GM03348 (cell line): ENCODE data around the gene SLC37A1.
A peak's percentile ranks its signal among the peaks of the same experiment; 100 is the strongest.

Experiments
- DNase-seq: peaks from one replicate; pipeline ENCODE4 v3.0.0; 2012; ENCODE audit warnings: low spot score

SLC37A1 gene

GRCh38 chr21:42479582-42479981, 34.1 kb upstream of the SLC37A1 start:
- no peak for DNase-seq

- DNase-seq: no peak
Measured at GRCh38 chr21:42480736-42481135, 32.9 kb upstream of the SLC37A1 start.

GRCh38 chr21:42481169-42481568, 32.5 kb upstream of the SLC37A1 start:
- DNase-seq: no peak

- DNase-seq: no peak
Measured at GRCh38 chr21:42484966-42485365, 28.7 kb upstream of the SLC37A1 start.

GRCh38 chr21:42486072-42486471, 27.6 kb upstream of the SLC37A1 start:
- no peak for DNase-seq

GRCh38 chr21:42486531-42486930, 27.1 kb upstream of the SLC37A1 start:
- DNase-seq: no peak

- DNase-seq: no peak
Measured at GRCh38 chr21:42489006-42489563, 24.6 kb upstream of the SLC37A1 start.

- no peak for DNase-seq
Measured at GRCh38 chr21:42489991-42490390, 23.7 kb upstream of the SLC37A1 start.

- no peak for DNase-seq
Measured at GRCh38 chr21:42490720-42491119, 22.9 kb upstream of the SLC37A1 start.

GRCh38 chr21:42491328-42491727, 22.3 kb upstream of the SLC37A1 start:
- DNase-seq: no peak

GRCh38 chr21:42492201-42492600, 21.5 kb upstream of the SLC37A1 start:
- DNase-seq: no peak

GRCh38 chr21:42493109-42494060, 20.3 kb upstream of the SLC37A1 start:
- DNase-seq: no peak

- DNase-seq: no peak
Measured at GRCh38 chr21:42495027-42495426, 18.6 kb upstream of the SLC37A1 start.

- DNase-seq: peak; percentile 37
Measured at GRCh38 chr21:42495765-42496119, 17.9 kb upstream of the SLC37A1 start.

- DNase-seq: peak; percentile 99
Measured at GRCh38 chr21:42496120-42496838, 17.4 kb upstream of the SLC37A1 start, which contains the start of gene RSPH1. Gene RSPH1 (minus strand): TSS chr21:42496224. CDS start chr21:42496186, 38 bp downstream.

- no peak for DNase-seq
Measured at GRCh38 chr21:42496839-42497202, 16.8 kb upstream of the SLC37A1 start.

- no peak for DNase-seq
Measured at GRCh38 chr21:42498012-42498411, 15.6 kb upstream of the SLC37A1 start.

GRCh38 chr21:42499444-42500112, 14.1 kb upstream of the SLC37A1 start:
- no peak for DNase-seq

GRCh38 chr21:42500225-42500624, 13.4 kb upstream of the SLC37A1 start:
- no peak for DNase-seq

- DNase-seq: no peak
Measured at GRCh38 chr21:42500736-42501135, 12.9 kb upstream of the SLC37A1 start.

GRCh38 chr21:42503711-42504110, 9.9 kb upstream of the SLC37A1 start:
- no peak for DNase-seq

- DNase-seq: no peak
Measured at GRCh38 chr21:42505090-42505726, 8.4 kb upstream of the SLC37A1 start.
